BE2C (cell line): ENCODE measurements around the gene FAM171A1.

ENCODE experiments used
- DNase-seq: peaks from one replicate; pipeline ENCODE4 v3.0.0-alpha.2; 2020
- H3K27me3 ChIP-seq: fragments of 250-450 bp; sonication (Bioruptor Pico); 2 replicates; pipeline ENCODE4 v1.5.1; 2020; ENCODE audit warnings: mild to moderate bottlenecking
- H3K36me3 ChIP-seq: fragments of 250-450 bp; sonication (Bioruptor Pico); 2 replicates; pipeline ENCODE4 v1.5.1; 2020; ENCODE audit warnings: mild to moderate bottlenecking
- H3K4me1 ChIP-seq: fragments of 250-450 bp; sonication (Bioruptor Pico); 2 replicates; pipeline ENCODE4 v1.5.1; 2020
- H3K4me3 ChIP-seq: 2 replicates; pipeline ENCODE4 v1.5.1; 2011; ENCODE audit warnings: low read depth, low read length
- H3K9me3 ChIP-seq: fragments of 250-450 bp; sonication (Bioruptor Pico); 2 replicates; pipeline ENCODE4 v1.5.1; 2020
- CTCF ChIP-seq: IDR thresholded peaks from 2 replicates; pipeline ENCODE4 v1.5.1; 2012; ENCODE audit warnings: mild to moderate bottlenecking, low read depth, low read length

The FAM171A1 gene

GRCh38 chr10:15363031-15363430, 8.1 kb downstream of the FAM171A1 start:
- no peaks in the 10 kb centered on the region for H3K9me3 ChIP-seq
- H3K27me3 ChIP-seq = no peaks in the 10 kb centered on the region
- TF ChIP-seq CTCF = no peak
- no peaks in the 10 kb centered on the region for H3K36me3 ChIP-seq
- DNase-seq = no peak
- H3K4me1 ChIP-seq = no peaks in the 10 kb centered on the region
- no peak overlapping the region for H3K4me3 ChIP-seq

- H3K27me3 ChIP-seq = no peaks in the 10 kb centered on the region
- H3K36me3 ChIP-seq = no peaks in the 10 kb centered on the region
- no peaks in the 10 kb centered on the region for H3K9me3 ChIP-seq
- no peak for TF ChIP-seq CTCF
- H3K4me1 ChIP-seq = no peaks in the 10 kb centered on the region
- DNase-seq = no peak
- no peak overlapping the region for H3K4me3 ChIP-seq
Observed at GRCh38 chr10:15361131-15361530, 10.0 kb downstream of the FAM171A1 start.

GRCh38 chr10:15360566-15360965, 10.5 kb downstream of the FAM171A1 start:
- no peaks in the 10 kb centered on the region for H3K9me3 ChIP-seq
- no peaks in the 10 kb centered on the region for H3K4me1 ChIP-seq
- H3K36me3 ChIP-seq = no peaks in the 10 kb centered on the region
- no peak for TF ChIP-seq CTCF
- no peak for DNase-seq
- no peaks in the 10 kb centered on the region for H3K27me3 ChIP-seq
- H3K4me3 ChIP-seq = no peak overlapping the region

GRCh38 chr10:15353471-15354017, 17.5 kb downstream of the FAM171A1 start:
- H3K9me3 ChIP-seq = no peaks in the 10 kb centered on the region
- no peak overlapping the region for H3K4me3 ChIP-seq
- no peaks in the 10 kb centered on the region for H3K36me3 ChIP-seq
- no peak for DNase-seq
- H3K27me3 ChIP-seq = no peaks in the 10 kb centered on the region
- TF ChIP-seq CTCF = no peak
- H3K4me1 ChIP-seq = no peaks in the 10 kb centered on the region

- no peaks in the 10 kb centered on the region for H3K4me1 ChIP-seq
- no peak for TF ChIP-seq CTCF
- H3K36me3 ChIP-seq = no peaks in the 10 kb centered on the region
- H3K9me3 ChIP-seq = no peaks in the 10 kb centered on the region
- DNase-seq = no peak
- H3K4me3 ChIP-seq = no peak overlapping the region
- H3K27me3 ChIP-seq = no peaks in the 10 kb centered on the region
Observed at GRCh38 chr10:15352836-15353235, 18.3 kb downstream of the FAM171A1 start.

GRCh38 chr10:15352201-15352600, 18.9 kb downstream of the FAM171A1 start:
- no peaks in the 10 kb centered on the region for H3K9me3 ChIP-seq
- no peak overlapping the region for H3K4me3 ChIP-seq
- H3K27me3 ChIP-seq = no peaks in the 10 kb centered on the region
- H3K4me1 ChIP-seq = no peaks in the 10 kb centered on the region
- DNase-seq = no peak
- H3K36me3 ChIP-seq = no peaks in the 10 kb centered on the region
- no peak for TF ChIP-seq CTCF
